Umbilical cord (tissue), 2 donors: ENCODE data around the gene RBM18. TPM values are rescaled to one million over a fixed set of nuclear protein-coding genes. Genes with fewer than 3 reads are reported as not detected.

ENCODE experiments used
- DNase-seq: peaks from one replicate; pipeline ENCODE4 v3.0.0-alpha.2; 2015; ENCODE audit warnings: low spot score
- total RNA-seq: library from RNA; depleted of rRNA; stranded (reverse); fragments of >200 nt; gene quantifications from one replicate; pipeline ENCODE4 v1.2.3, GENCODE V29; 2014; ENCODE audit warnings: low replicate concordance; ENCODE audit not compliant: insufficient read depth

The RBM18 gene
- total RNA-seq, 1 donor from 2014 or later, result 28.6 TPM

DNA sequence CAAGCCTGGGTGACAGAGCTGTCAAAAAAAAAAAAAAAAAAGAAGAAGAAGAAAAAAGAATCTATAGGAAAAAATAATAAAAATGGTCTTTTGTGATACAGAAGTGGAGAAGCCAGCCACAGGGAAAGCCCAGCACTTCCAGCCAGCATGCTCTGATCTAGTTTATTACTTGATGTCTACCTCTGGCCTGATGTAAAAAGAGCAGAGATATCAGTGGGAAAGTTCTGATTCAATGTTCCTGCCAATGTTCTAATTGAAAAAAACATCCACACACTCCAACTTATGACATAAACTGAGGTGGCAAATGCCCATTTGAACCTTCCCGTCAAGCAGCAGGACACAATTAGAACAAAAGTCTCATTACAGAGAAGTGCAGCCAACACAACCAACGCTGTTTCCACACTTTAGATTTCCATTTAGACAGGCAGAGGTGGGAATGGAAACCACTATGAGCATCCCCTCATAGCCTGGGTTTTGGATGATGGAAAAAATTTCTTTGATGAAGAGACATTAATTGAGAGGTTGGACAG lies 5.7 kb downstream of the RBM18 start:
- no peak for DNase-seq

DNA sequence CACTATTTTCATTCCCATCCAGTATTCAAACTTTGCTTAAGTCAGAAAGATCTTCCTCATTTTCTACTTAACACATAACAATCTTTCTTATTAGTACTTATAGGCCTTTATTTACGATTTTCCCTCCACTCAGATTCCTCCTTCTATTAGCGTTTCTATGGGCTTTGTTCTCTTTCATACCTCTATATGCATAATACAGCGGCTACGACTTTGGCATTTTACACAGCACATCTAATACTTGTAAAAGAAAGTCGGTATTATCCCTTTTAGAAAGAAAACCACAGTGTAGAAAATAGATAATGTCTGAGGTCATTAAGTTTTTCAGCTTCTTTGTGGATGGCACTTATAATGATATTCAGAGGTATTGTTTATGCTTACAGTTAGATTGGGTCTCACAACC lies 8.4 kb downstream of the RBM18 start:
- no peak for DNase-seq

DNA sequence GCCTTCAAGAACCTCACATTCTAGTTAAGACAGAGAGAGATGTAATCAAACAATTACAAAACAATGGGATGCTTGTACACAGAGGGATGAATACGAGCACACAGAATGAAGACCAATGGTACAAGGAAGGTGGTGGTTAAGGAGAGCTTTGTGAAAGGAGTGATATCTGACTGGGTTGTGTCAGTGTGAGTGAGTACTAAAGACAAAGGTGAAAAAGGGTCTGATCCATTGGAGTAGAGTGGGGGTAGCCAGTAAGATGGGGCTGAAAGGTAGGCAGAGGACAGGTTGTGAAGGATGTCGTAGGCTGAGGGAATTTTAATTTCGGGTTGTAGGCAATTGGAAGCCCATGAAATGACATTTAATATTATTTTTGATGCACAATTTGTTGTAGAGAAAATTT lies 9.9 kb downstream of the RBM18 start:
- DNase-seq, result no peak

DNA sequence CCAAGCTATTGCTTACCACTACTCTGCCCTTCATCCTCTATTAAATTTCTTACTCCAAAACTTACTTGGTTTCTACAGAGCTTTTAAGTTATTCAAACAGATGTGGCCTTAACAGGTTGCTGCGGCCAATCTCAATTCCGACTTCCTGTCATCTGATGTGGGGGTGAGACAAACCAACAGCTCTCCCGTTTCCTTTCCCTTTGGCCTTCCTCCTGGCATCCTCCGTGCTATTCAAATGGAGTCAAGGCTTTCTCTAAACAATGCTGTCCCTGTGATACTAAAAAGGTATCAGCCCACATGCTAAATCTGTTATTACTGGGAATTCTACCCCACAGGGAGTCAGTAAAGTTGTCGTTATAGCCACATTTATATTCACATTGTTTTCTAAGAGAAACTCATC lies 11.8 kb downstream of the RBM18 start:
- no peak for DNase-seq

DNA sequence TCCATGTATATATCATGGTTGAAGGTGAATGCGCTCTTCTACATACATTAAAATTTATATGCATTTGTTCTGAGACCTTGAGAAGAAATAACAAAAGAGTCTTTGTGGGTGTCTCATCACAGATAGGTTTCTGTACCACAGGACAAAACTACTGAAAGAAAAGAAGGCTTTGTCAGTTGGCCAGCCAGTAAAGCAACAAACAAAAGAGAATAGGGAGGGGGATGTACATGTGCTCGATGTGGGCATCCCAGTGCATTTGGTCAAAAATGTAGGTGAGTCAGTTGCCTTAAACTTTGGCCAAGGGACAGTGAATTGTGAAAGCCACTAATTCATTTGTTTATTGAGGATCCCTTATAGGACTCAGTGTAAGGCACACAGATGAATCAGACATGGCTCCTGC lies 13.3 kb downstream of the RBM18 start:
- DNase-seq, result no peak

DNA sequence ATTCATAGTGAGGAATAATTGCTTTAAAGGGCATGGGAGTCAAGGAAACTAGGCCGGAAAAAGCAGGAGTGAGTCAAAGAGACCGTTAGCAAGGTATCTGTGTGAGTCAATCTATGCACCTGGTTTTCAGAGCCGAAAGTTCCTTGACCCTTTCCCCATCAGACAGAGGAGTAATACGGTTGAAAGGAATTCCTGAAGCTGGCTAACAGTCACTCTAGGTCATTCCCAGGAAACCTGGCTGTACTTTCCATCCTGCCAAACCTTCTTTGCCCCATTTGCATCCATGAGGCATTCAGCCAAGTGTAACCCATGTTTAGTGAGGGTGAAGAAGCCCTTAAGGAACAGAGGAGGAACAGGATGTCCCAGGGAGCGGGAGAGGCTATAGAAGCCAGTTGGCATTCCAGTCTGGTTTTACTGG lies 16.2 kb downstream of the RBM18 start:
- no peak for DNase-seq

DNA sequence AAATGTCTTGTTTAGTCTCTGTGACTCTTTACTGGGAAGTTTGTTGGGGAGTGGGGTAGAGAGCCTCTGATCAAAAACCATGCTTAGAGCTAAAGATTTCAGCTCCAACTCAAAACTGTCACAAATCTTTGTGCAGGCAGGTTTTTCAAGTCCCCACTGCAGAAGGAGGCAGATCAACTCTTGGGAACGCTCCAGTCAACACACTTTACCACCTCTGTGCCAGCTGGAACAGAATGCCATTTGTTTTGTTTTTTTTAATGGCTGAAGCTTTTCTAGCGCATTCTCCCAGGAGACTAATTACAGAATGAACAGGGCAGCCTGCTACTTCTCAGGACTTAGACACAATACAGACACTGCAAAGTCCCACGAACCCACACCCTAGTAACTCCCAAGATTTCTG lies 18.0 kb downstream of the RBM18 start:
- no peak for DNase-seq

DNA sequence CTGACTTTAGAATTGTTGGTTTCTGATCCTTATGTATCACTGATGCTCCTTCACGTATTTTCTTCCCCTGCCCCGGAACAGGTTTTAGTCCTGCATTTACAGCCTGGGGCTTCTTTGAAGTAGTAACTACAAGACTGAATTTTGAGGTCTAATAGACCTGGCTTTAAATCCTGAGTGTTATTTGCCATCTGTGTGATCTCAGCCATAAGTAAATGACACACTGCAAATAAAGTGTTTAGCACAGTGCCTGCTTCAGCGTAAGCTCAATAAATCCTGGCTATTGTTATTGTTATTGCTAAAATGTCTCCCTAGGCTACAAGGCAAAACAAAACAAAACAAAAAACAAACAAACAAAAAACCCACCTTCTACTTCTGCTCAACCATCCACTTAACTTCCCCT lies 20.3 kb downstream of the RBM18 start:
- no peak for DNase-seq

DNA sequence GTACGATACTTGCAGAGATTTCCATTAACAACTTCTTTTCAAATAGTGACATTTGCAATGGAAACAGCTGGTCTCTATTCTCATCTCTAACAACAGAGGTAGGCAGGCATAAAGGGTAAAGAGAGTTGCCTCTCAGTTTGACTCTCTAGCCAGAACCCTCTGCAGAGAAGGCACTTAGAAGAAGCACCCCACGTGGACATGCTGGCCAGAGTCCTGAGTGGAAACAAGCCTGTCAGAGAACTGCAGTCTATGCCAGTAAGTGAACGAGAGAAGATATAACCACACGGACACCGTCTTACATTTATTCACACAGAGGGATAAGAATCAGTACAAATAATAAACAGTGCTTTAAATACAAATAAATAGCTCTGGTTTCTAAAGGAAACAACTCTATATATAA lies 24.9 kb downstream of the RBM18 start:
- no peak for DNase-seq

DNA sequence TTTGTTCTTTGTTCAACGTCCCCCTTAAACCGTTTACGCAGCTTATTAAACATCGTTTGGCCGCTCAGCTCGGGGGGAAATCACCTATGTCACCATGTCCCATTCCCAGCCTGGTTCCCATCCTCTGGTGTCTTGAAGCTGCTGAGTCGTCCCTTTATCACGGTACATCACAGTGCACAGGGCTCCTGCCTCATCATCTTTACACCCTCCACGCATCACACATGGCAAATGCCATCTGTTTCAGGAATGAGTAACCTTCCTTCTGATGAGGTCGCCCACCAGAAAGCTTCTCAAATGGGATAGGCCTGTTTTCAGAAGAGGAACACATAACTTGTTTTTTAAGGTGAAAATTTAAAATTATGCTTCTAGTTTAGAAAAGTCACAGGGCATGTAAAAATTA lies 28.0 kb downstream of the RBM18 start:
- no peak for DNase-seq

DNA sequence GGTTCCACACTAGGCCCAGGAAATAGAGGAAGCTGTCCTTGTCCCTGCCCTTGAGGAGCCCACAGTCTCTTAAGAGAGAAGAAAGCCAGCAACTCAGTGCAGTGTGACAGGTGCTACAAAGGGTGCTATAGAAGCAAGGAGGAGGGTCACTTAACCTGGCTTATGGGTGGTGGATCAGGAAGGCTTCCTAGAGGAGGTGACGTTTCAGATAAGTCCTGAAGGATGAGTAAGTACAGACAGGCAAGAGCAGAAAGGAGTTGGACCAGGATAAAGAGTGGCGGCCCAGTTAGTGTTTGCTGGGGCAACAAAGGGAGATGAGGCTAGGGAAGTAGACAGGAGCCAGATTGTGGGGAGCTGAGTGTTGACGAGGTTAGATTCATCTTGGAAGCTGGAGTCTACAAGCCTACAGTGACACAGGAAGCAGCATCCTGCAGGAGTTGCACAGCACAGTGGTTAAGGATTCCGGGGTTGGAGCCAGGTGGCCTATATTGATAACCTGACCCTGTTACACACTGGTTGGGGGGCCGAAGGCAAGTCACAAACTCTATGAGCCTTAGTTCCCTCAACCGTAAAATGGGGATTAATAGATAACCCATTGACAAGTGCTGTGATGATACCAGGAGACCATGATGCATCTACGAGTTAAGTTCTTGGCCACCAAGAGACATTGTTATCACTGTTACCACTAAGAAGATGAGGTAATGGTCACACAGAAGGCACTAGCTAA lies 30.5 kb downstream of the RBM18 start:
- no peak for DNase-seq

DNA sequence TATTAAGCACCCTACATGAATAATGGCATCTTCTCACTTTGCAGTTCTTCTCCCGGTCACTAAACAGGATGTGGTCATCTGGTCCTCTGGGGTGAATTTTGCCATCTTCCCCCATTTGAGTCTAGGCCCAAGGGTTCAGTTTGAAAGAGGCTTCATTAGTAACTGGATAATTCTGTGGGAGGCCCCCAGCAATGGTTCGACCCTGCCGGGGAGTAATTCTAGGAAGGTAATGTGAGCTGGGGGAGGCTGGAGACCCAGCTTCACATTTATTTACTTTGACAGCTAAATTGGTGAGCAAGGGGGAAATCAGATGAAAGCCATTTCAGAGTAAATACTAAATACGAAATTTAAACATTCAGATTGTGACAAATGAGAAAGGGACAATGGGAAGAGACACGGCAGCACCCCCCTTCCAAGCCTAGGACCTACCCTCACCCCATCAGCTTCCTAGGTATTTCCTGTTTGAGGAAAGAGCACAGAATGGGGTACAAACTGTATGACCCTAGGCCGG lies 31.8 kb downstream of the RBM18 start:
- no peak for DNase-seq

DNA sequence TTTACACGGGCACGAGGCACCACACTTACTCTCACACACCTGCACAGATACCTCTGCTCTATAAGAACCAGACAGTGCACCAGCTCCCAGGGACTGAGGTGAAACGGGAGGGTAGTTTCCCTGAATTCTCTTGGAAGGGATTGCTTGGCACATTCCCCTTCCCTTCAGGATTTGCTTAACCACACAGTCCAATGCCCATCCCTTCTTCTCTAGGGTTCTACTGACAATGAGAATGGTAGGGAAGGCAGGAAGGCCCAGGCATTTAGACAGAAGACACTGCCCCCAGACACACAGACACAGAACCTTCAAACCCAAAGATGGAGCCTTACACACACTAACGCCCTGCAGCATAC lies 35.2 kb downstream of the RBM18 start:
- no peak for DNase-seq

DNA sequence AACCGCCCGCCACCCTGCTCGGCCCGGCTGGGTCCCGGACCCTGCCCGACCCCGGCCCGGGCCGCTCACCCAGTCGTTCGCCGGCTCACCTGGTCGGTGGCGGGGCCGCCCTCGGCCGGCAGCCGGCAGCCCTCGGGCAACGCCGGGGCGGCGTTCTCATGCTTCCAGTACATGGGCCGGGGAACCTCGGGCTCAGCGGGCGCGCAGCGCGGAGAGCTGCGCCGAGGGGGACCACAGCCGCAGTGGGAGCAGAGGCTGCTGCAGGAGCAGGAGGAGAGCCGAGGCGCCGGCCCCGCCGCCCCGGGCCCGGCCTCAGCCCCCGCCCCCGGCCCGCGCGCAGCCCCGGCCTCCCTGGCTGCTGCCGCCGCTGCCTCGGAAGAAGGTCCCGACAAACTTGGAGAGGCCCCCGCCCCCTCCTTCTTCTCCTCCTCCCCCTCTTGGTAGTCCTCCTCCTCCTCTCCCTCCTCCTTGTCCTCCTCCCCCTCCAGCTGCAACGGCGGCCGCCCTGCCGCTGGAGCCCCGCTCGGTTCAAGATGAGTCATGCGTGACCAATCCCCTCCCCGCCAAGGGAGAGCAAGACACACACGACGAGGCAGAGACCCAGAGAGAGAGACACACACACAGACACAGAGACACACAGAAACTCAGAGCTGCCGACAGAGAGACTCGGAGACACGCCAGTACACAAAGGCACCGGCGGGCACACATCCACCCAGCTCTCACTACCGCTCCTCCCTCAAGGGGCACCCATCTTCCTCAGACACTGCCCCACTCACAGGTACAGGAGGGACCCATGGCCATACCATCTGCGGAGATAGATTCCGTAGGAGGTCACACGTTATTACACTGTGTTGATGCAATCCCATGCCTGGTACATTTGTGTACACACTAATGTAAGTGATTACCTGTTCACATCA lies 35.8 kb downstream of the RBM18 start, which contains the start of gene LHX6:
Gene LHX6, minus strand, starts transcription at position 390 of the 917 bp plus-strand sequence. Its CDS starts 217 bp downstream, at position 173.
- DNase-seq, result peak; percentile 33

DNA sequence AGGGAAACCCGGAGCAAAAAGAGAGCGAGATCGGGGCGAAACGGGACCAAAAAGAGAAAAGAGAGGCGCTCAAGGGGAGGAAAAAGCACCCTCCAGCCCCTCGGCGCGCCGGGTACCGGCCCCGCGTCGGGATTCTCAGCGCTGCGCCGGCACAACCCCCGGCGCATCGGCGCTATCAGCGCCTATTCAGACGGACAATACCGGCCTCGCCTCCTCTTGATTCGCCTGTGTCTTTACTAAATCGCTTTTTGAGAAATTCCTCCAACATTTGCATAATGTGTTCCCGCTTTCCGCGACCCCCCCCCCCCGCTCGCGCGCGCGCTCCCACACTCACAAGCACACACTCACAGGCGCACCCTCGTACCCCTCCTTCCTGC lies 36.5 kb downstream of the RBM18 start:
- no peak for DNase-seq

DNA sequence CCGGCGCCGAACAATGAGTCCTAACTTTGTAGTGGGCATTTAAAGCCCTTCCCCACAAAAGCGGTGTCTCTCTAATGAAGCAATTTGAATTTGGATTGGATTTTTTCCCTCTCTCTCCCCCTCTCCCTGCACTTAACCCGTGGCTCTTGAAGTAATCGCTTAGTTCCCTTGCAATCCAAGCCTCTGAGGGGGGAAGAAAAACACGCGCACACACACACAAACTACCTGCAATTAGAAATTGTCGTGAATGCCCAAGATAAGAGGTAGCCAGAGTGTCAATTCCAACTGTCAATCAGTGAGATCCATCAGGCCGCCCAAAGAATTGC lies 37.1 kb downstream of the RBM18 start:
- DNase-seq, result no peak

DNA sequence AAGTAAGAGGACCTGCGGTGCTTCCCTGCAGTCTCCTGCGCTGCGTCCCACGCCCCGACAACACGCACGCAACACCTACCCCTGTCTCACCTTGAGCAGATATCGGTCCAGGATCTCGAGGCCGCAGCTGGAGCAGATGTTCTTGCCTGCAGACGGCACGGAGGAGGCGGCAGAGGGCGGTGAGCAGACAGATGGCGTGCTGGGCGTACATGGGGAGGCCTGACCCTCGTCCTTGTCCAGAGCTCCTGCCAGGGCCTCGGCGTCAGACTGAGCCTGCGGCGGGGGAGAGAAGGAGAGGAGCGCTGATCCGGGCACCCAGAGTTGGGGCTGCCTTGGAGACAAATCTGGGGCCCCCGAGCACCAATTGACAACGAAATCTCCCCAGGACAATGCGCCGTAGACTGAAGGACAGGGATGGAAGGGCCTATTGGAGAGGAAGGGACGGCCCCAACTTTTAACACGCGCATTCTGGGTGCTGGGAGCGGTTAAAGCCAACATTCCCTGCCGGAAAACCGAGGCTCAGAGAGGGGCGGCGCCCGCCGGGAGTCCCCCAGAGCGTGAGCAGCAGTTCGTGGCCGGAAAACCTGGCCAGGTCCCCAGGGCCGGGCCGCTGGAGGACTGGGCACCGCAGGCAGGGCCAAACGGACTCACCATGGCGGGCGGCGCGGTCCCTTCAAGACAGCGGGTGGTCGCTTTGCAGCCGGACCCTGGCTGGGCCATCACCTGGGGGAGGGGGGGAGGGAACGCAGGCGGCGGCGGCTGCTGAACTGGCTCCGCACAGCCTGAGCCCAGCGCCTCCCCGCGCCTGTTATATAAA lies 37.7 kb downstream of the RBM18 start:
- no peak for DNase-seq

DNA sequence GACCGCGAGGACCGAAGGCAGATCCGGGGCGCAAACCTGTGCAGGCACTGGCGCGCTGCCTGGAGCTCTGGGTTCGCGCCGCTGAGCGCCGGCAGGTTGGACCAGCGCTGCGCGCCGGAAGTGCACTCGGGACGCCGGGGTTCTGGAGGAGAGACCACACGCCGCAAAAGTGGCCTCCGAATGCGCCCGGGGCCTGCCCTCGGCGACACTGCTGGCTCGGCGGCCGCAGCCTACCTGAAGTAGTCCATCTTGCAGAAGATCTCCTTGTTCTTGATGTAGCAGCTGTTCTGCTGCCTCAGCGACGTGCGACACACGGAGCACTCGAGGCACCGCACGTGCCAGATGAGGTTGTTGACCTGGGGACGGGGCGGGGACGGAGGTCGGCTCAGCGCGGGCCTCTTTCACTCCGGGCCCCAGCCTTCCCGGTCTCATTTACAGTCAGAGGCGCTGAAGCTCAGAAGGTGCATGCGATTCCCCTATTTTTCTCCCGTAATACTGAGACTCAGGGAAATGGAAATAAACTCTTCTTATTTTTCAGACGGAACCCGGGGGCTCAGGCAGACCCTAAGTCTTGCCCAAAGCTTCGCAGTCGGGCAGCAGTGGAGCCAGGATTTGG lies 38.4 kb downstream of the RBM18 start:
- DNase-seq, result no peak

DNA sequence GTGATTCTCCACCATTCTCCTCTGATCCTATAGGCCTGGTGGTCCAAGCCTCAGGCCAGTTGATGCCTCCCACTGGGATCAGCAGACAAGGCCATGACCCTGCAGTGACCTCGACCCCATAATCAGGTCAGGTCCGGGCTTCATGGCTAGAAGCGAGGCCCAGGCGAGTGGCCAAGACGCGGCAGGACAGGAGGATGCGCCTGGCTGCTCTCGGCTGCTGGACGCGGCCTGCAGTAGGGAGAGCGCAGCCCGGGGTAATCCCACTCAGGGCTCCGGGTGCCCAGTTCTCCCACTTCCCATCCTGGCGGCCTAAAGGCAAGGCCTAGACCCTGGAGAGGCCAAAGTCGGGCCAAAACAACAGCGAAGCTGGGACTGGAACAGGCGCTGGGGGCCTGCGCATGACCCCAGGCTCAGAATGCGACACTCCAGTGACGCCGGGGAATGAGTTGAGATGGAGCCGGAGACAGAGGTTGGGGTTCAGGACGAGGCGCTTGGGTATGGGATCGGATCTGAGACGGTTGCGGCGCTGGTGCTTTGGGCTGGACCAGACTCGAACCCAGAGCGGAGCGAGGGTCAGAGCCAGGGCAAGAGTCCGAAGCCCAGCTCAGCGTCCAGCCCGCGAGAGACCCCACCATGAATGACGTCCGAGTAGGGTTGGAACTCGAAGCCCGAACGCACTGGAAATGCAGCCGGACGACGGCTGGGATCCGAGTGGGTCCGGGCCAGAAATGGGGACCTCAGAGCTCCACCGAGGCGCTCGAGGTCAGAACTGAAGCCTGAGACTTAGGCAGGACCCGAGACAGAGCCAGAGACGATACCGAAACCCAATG lies 39.1 kb downstream of the RBM18 start:
- DNase-seq, result no peak

DNA sequence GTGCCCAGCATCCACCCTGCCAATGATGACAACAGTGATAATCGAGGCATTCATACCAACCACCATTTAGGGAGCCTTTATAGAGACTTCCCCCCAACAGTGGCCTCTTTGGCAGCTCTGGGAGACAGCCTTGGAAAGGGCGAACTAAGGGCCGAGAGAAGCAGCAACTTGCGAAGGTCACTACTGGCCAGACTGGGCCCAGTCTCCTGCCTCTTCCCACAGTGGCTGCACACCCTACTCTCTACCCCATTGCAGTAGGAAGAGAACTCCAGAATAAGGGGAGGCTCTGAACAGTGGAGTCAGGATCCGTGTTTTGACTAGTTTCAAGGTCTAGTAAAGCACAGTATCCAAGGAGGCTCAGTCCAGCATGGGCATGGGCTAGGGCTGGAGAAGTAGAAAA lies 41.2 kb downstream of the RBM18 start:
- DNase-seq, result no peak

DNA sequence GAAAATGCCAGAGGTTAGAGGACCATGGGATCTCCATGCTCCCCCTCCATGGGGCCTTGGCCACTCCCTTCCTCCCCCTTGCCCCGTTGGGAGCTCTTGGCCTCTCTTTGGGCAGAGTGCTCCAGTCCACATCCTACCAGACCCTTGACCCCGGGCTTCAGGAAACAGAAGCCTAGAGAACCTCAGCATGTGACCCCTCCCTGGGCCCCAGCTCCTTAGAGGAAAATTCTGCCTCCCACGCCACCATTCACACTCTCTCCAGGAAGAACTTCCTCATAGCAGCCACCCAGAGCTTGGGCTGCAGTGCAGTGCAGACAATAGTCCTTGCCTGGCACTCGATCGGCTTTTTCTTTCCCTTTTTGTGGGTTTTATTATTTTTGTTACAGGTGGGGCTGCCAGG lies 41.8 kb downstream of the RBM18 start:
- no peak for DNase-seq
